Forelimb muscle (tissue), 1 donor: ENCODE measurements around the gene TMEM41A. TPM values are rescaled to one million over a fixed set of nuclear protein-coding genes. Genes with fewer than 3 reads are reported as not detected.

Source experiments
- polyA plus RNA-seq: library from polyadenylated mRNA; unstranded; fragments of 120-200 nt; gene quantifications from one replicate; pipeline ENCODE4 v1.2.1, GENCODE V29; 2013; ENCODE audit not compliant: insufficient read length

Gene TMEM41A
- polyA plus RNA-seq, 1 donor = 16.8 TPM

Other genes starting within 250 kb of the TMEM41A start
- gene EHHADH, start 245.0 kb downstream of the TMEM41A start, polyA plus RNA-seq = 1.8 TPM
- gene MAP3K13, start 135.9 kb downstream of the TMEM41A start, polyA plus RNA-seq = 12.1 TPM
- gene LIPH, start 53.6 kb upstream of the TMEM41A start, polyA plus RNA-seq = 0.27 TPM
- 36.3 TPM for gene SENP2, start 87.3 kb upstream of the TMEM41A start, polyA plus RNA-seq